Ovary (tissue), 3 donors: ENCODE measurements around the gene VPS13C.

Source experiments
- CTCF ChIP-seq, 3 donors: fragments of 450-650 bp in 2 of 3; fragments of 200-600 bp in 1 of 3; IDR thresholded peaks; one replicate each; pipeline versions ENCODE4 v1.5.1 to v1.8.0; 2016 to 2022; ENCODE audit warnings: antibody characterized with exemption in 3 of 3, mild to moderate bottlenecking in 1 of 3
- POLR2A ChIP-seq: fragments of 450-650 bp; IDR thresholded peaks from one replicate; pipeline ENCODE4 v1.6.1; 2017; ENCODE audit warnings: antibody characterized with exemption, mild to moderate bottlenecking, moderate library complexity
- donor health status: DM: no; HTN: no; CAD: no.

GRCh38 chr15:61996056-61996635 lies 64.1 kb downstream of the VPS13C start:
- TF ChIP-seq CTCF (IDR thresholded peaks at IDR 0.05) (no peak), POLR2A (no peak)
